RWPE2 (cell line): ENCODE data around the gene PRR36.
"Not testable (repeated sequence)": the region's sequence is repeated elsewhere in the genome, so short reads cannot be mapped to it uniquely, and the experiment has no call there.

Experiments
- ATAC-seq: fragments of 200-7000 bp; cut with Tn5 transposase; 3 replicates; pipeline ENCODE4 v1.9.1; 2021; ENCODE audit warnings: low read depth
- DNase-seq: peaks from one replicate; pipeline ENCODE4 v3.0.0-alpha.2; 2020; ENCODE audit warnings: low spot score
- H3K27ac ChIP-seq: fragments of 450-650 bp; 2 replicates; pipeline ENCODE4 v1.5.1; 2017; ENCODE audit warnings: mild to moderate bottlenecking; ENCODE audit not compliant: poor library complexity, severe bottlenecking
- H3K27me3 ChIP-seq: fragments of 250-450 bp; sonication (Bioruptor Pico); 2 replicates; pipeline ENCODE4 v1.5.1; 2021; ENCODE audit warnings: mild to moderate bottlenecking, moderate library complexity; ENCODE audit not compliant: insufficient read depth, poor library complexity, severe bottlenecking
- H3K36me3 ChIP-seq: fragments of 250-450 bp; sonication (Bioruptor Pico); 2 replicates; pipeline ENCODE4 v1.5.1; 2020; ENCODE audit warnings: low read depth, mild to moderate bottlenecking, moderate library complexity
- H3K4me1 ChIP-seq: fragments of 250-450 bp; sonication (Bioruptor Pico); 2 replicates; pipeline ENCODE4 v1.5.1; 2021; ENCODE audit warnings: mild to moderate bottlenecking, moderate library complexity; ENCODE audit not compliant: insufficient read depth, poor library complexity, severe bottlenecking
- H3K4me3 ChIP-seq: fragments of 250-450 bp; sonication (Bioruptor Pico); 2 replicates; pipeline ENCODE4 v1.5.1; 2021; ENCODE audit warnings: mild to moderate bottlenecking, moderate library complexity; ENCODE audit not compliant: severe bottlenecking
- H3K9me3 ChIP-seq: fragments of 250-450 bp; sonication (Bioruptor Pico); 2 replicates; pipeline ENCODE4 v1.5.1; 2021; ENCODE audit warnings: mild to moderate bottlenecking, moderate library complexity; ENCODE audit not compliant: severe bottlenecking
- CTCF ChIP-seq: fragments of 450-650 bp; IDR thresholded peaks from one replicate; pipeline ENCODE4 v1.5.1; 2017; ENCODE audit warnings: mild to moderate bottlenecking, moderate library complexity; ENCODE audit not compliant: poor library complexity, severe bottlenecking

PRR36 gene

GRCh38 chr19:7899751-7900378 is 25.7 kb upstream of the PRR36 start:
- H3K27me3 ChIP-seq, result no peaks in the 10 kb centered on the region
- TF ChIP-seq CTCF, result no peak
- H3K4me3 ChIP-seq, result no peak overlapping the region
- peaks cover 17% of the 10 kb centered on the region for H3K4me1 ChIP-seq
- peaks cover 13% of the 10 kb centered on the region for H3K36me3 ChIP-seq
- H3K9me3 ChIP-seq, result no peaks in the 10 kb centered on the region
- peak overlapping the region; percentile 67 for H3K27ac ChIP-seq
- no peak for ATAC-seq
- peak; percentile 59 for DNase-seq

- no peaks in the 10 kb centered on the region for H3K27me3 ChIP-seq
- no peak overlapping the region for H3K27ac ChIP-seq
- H3K4me3 ChIP-seq, result no peak overlapping the region
- TF ChIP-seq CTCF, result no peak
- H3K9me3 ChIP-seq, result no peaks in the 10 kb centered on the region
- ATAC-seq, result no peak
- peaks cover 21% of the 10 kb centered on the region for H3K4me1 ChIP-seq
- H3K36me3 ChIP-seq, result peaks cover 13% of the 10 kb centered on the region
- DNase-seq, result no peak
These were observed 24.8 kb upstream of the PRR36 start for GRCh38 chr19:7898967-7899366.

GRCh38 chr19:7897292-7897691 is 23.1 kb upstream of the PRR36 start:
- ATAC-seq (no peak), DNase-seq (no peak)
- no peaks in the 10 kb centered on the region for H3K27me3 ChIP-seq
- H3K36me3 ChIP-seq, result peaks cover 13% of the 10 kb centered on the region
- H3K9me3 ChIP-seq, result no peaks in the 10 kb centered on the region
- no peak overlapping the region for H3K27ac ChIP-seq
- no peak for TF ChIP-seq CTCF
- no peak overlapping the region for H3K4me3 ChIP-seq
- peaks cover 19% of the 10 kb centered on the region for H3K4me1 ChIP-seq

- no peak for TF ChIP-seq CTCF
- peaks cover 13% of the 10 kb centered on the region for H3K36me3 ChIP-seq
- H3K9me3 ChIP-seq, result no peaks in the 10 kb centered on the region
- H3K27me3 ChIP-seq, result no peaks in the 10 kb centered on the region
- no peak for ATAC-seq
- no peak overlapping the region for H3K4me3 ChIP-seq
- DNase-seq, result no peak
- H3K4me1 ChIP-seq, result peaks cover 14% of the 10 kb centered on the region
- H3K27ac ChIP-seq, result peak overlapping the region; percentile 50
These were observed 21.4 kb upstream of the PRR36 start for GRCh38 chr19:7895565-7895964.

- H3K27ac ChIP-seq, result peak overlapping the region; percentile 50
- H3K27me3 ChIP-seq, result no peaks in the 10 kb centered on the region
- peaks cover 14% of the 10 kb centered on the region for H3K4me1 ChIP-seq
- peaks cover 13% of the 10 kb centered on the region for H3K36me3 ChIP-seq
- DNase-seq (no peak), ATAC-seq (peak; percentile 81)
- H3K9me3 ChIP-seq, result no peaks in the 10 kb centered on the region
- no peak for TF ChIP-seq CTCF
- no peak overlapping the region for H3K4me3 ChIP-seq
These were observed 20.6 kb upstream of the PRR36 start for GRCh38 chr19:7894612-7895309.

- H3K4me3 ChIP-seq, H3K36me3 ChIP-seq, H3K27me3 ChIP-seq, ATAC-seq, H3K9me3 ChIP-seq, DNase-seq: not testable (repeated sequence)
- peak overlapping the region; percentile 50 for H3K27ac ChIP-seq
- peaks cover 14% of the 10 kb centered on the region for H3K4me1 ChIP-seq
These were observed 19.3 kb upstream of the PRR36 start for GRCh38 chr19:7893362-7894101.
